MM.1S (cell line): ENCODE data around the gene GPR89A.
"Not testable (repeated sequence)": the region's sequence is repeated elsewhere in the genome, so short reads cannot be mapped to it uniquely, and the experiment has no call there.

Experiments used
- DNase-seq: peaks from one replicate; pipeline ENCODE4 v3.0.0-alpha.2; 2015
- H2AFZ ChIP-seq: fragments of 300-600 bp; sonication (generic); 2 replicates; pipeline ENCODE4 v1.6.0; 2016; ENCODE audit warnings: antibody characterized with exemption, low read length
- H3F3A ChIP-seq: fragments of 300-600 bp; sonication (generic); 2 replicates; pipeline ENCODE4 v1.6.1; 2016; ENCODE audit warnings: mild to moderate bottlenecking, antibody characterized with exemption, low read length, moderate library complexity, mixed read lengths; ENCODE audit not compliant: insufficient read depth
- H3K27ac ChIP-seq: fragments of 300-600 bp; sonication (generic); 2 replicates; pipeline ENCODE4 v1.5.1; 2016; ENCODE audit warnings: mild to moderate bottlenecking, low read length
- H3K27me3 ChIP-seq: fragments of 300-600 bp; sonication (generic); replicated peaks from 2 replicates; pipeline ENCODE4 v1.6.0; 2016; ENCODE audit warnings: low read length; ENCODE audit not compliant: insufficient read depth
- H3K36me3 ChIP-seq: fragments of 300-600 bp; sonication (generic); replicated peaks from 2 replicates; pipeline ENCODE4 v1.6.1; 2016; ENCODE audit warnings: mild to moderate bottlenecking, low read length, mixed read lengths; ENCODE audit not compliant: insufficient read depth
- H3K4me1 ChIP-seq: fragments of 300-600 bp; sonication (generic); 2 replicates; pipeline ENCODE4 v1.6.1; 2016; ENCODE audit warnings: low read length, mixed read lengths
- H3K4me2 ChIP-seq: fragments of 300-600 bp; sonication (generic); 2 replicates; pipeline ENCODE4 v1.6.0; 2016; ENCODE audit warnings: low read depth, low read length
- H3K4me3 ChIP-seq: fragments of 300-600 bp; sonication (generic); 2 replicates; pipeline ENCODE4 v1.5.1; 2016; ENCODE audit warnings: low read length, mixed read lengths
- H3K79me2 ChIP-seq: fragments of 300-600 bp; sonication (generic); 2 replicates; pipeline ENCODE4 v1.6.1; 2016; ENCODE audit warnings: mixed run types, low read length, mixed read lengths
- H3K9ac ChIP-seq: fragments of 300-600 bp; sonication (generic); 2 replicates; pipeline ENCODE4 v1.6.1; 2016; ENCODE audit warnings: low read length, mixed read lengths
- H3K9me2 ChIP-seq: fragments of 300-600 bp; sonication (generic); replicated peaks from 2 replicates; pipeline ENCODE4 v1.6.1; 2016; ENCODE audit warnings: mild to moderate bottlenecking, low read length, mixed read lengths; ENCODE audit not compliant: insufficient read depth
- H3K9me3 ChIP-seq: fragments of 300-600 bp; sonication (generic); replicated peaks from 2 replicates; pipeline ENCODE4 v1.6.1; 2016; ENCODE audit warnings: mild to moderate bottlenecking, low read length, mixed read lengths; ENCODE audit not compliant: insufficient read depth
- H4K20me1 ChIP-seq: fragments of 300-600 bp; sonication (generic); 2 replicates; pipeline ENCODE4 v1.6.1; 2016; ENCODE audit warnings: mild to moderate bottlenecking, low read length, moderate library complexity, mixed read lengths; ENCODE audit not compliant: insufficient read depth

The GPR89A gene

GRCh38 chr1:145607833-145608733, at the start of gene GPR89A:
TSS of gene GPR89A (plus strand) at chr1:145607988. CDS start at chr1:145608134, 146 bp downstream.
- H3K9ac ChIP-seq: peak within 1 kb of the TSS; percentile 87
- H3K27me3 ChIP-seq, H3K9me3 ChIP-seq, H3K36me3 ChIP-seq, H4K20me1 ChIP-seq, H3F3A ChIP-seq, H3K9me2 ChIP-seq, H3K4me1 ChIP-seq: not testable (repeated sequence)
- peaks cover 40% of the 10 kb centered on the region for H3K79me2 ChIP-seq
- H2AFZ ChIP-seq: peak within 1 kb of the TSS; percentile 91
- peak within 1 kb of the TSS; percentile 52; the same call in 1 of the 2 replicates for H3K27ac ChIP-seq
- H3K4me3 ChIP-seq: peak within 1 kb of the TSS; percentile 81
- DNase-seq: peak; percentile 98
- peak within 1 kb of the TSS; percentile 82 for H3K4me2 ChIP-seq

GRCh38 chr1:145586820-145587219, 21.0 kb upstream of the GPR89A start:
- not testable (repeated sequence) for H2AFZ ChIP-seq, H3K27ac ChIP-seq, H3K9me2 ChIP-seq, H4K20me1 ChIP-seq, H3K9me3 ChIP-seq, H3K36me3 ChIP-seq, H3K27me3 ChIP-seq, H3K4me3 ChIP-seq, H3K79me2 ChIP-seq, H3F3A ChIP-seq, H3K4me1 ChIP-seq, H3K4me2 ChIP-seq, H3K9ac ChIP-seq, DNase-seq

GRCh38 chr1:145590806-145591205, 17.0 kb upstream of the GPR89A start:
- H3K4me2 ChIP-seq, H3K27ac ChIP-seq, DNase-seq, H3K4me3 ChIP-seq, H3K9me3 ChIP-seq, H4K20me1 ChIP-seq, H3K4me1 ChIP-seq, H3K9me2 ChIP-seq, H3K27me3 ChIP-seq, H3K79me2 ChIP-seq, H2AFZ ChIP-seq, H3K9ac ChIP-seq, H3F3A ChIP-seq, H3K36me3 ChIP-seq: not testable (repeated sequence)

GRCh38 chr1:145592347-145592746, 15.4 kb upstream of the GPR89A start:
- not testable (repeated sequence) for H3K4me2 ChIP-seq, H3K36me3 ChIP-seq, H2AFZ ChIP-seq, H3K9me3 ChIP-seq, H3K4me3 ChIP-seq, H3K27me3 ChIP-seq, H3F3A ChIP-seq, H3K9ac ChIP-seq, H3K4me1 ChIP-seq, H3K9me2 ChIP-seq, H3K79me2 ChIP-seq, H4K20me1 ChIP-seq, DNase-seq, H3K27ac ChIP-seq

GRCh38 chr1:145595421-145595820, 12.4 kb upstream of the GPR89A start:
- not testable (repeated sequence) for H3K27me3 ChIP-seq, H3K79me2 ChIP-seq, H3F3A ChIP-seq, H4K20me1 ChIP-seq, H3K9me3 ChIP-seq, H2AFZ ChIP-seq, H3K9me2 ChIP-seq, H3K4me3 ChIP-seq, H3K4me2 ChIP-seq, DNase-seq, H3K4me1 ChIP-seq, H3K36me3 ChIP-seq, H3K27ac ChIP-seq, H3K9ac ChIP-seq

GRCh38 chr1:145596236-145596635, 11.6 kb upstream of the GPR89A start:
- not testable (repeated sequence) for H3K9ac ChIP-seq, H3F3A ChIP-seq, H3K4me3 ChIP-seq, H3K4me2 ChIP-seq, H3K4me1 ChIP-seq, H3K27me3 ChIP-seq, H3K27ac ChIP-seq, H3K9me2 ChIP-seq, H3K9me3 ChIP-seq, H2AFZ ChIP-seq, H3K79me2 ChIP-seq, H3K36me3 ChIP-seq, DNase-seq, H4K20me1 ChIP-seq

- not testable (repeated sequence) for H3K79me2 ChIP-seq, H4K20me1 ChIP-seq, DNase-seq, H3K4me2 ChIP-seq, H3K9me3 ChIP-seq, H2AFZ ChIP-seq, H3K4me3 ChIP-seq, H3F3A ChIP-seq, H3K9me2 ChIP-seq, H3K27me3 ChIP-seq, H3K9ac ChIP-seq, H3K4me1 ChIP-seq, H3K36me3 ChIP-seq, H3K27ac ChIP-seq
These were observed 8.4 kb upstream of the GPR89A start for GRCh38 chr1:145599426-145599825.
